ENCODE results near the gene LRP1B.

DNA sequence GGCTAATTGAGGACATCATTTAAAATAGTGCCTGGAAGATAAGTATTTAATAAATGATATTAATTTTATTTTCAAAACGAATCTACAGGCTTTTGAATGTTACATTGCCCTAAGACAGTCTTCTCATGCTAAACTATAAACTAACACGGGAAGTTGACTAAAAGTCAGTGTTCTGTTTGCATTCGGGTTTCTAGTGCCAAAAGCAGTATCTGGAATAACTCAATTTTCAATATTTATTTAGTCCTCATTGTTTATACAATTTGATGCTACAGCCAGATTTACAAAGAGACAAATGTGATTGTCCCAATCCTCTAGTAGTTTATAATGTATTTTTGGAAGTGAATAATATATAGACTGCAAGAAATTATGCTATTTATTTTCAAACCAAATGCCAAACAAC is 429.2 kb downstream of the LRP1B start:
- TF ChIP-seq, protein P1, sequence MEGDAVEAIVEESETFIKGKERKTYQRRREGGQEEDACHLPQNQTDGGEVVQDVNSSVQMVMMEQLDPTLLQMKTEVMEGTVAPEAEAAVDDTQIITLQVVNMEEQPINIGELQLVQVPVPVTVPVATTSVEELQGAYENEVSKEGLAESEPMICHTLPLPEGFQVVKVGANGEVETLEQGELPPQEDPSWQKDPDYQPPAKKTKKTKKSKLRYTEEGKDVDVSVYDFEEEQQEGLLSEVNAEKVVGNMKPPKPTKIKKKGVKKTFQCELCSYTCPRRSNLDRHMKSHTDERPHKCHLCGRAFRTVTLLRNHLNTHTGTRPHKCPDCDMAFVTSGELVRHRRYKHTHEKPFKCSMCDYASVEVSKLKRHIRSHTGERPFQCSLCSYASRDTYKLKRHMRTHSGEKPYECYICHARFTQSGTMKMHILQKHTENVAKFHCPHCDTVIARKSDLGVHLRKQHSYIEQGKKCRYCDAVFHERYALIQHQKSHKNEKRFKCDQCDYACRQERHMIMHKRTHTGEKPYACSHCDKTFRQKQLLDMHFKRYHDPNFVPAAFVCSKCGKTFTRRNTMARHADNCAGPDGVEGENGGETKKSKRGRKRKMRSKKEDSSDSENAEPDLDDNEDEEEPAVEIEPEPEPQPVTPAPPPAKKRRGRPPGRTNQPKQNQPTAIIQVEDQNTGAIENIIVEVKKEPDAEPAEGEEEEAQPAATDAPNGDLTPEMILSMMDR (conservative IDR thresholded peaks at IDR 0.05 in 1 of 2, IDR thresholded peaks at IDR 0.05 in 1 of 2; ENCODE audit: low read depth in 1 of 2, low read length in 2 of 2): no peak
- TF ChIP-seq EZH2 (IDR thresholded peaks at IDR 0.05; ENCODE audit: low read length, missing control alignments): no peak

All from fibroblast of lung (primary cell).